Mucosa of stomach (tissue), 1 donor: ENCODE data around the gene TBC1D16.

Experiments
- H3K27me3 ChIP-seq: one replicate; pipeline ENCODE4 v1.7.0; 2013; ENCODE audit warnings: mild to moderate bottlenecking, low read length; ENCODE audit not compliant: control insufficient read depth, insufficient read depth
- H3K36me3 ChIP-seq: one replicate; pipeline ENCODE4 v1.7.0; 2013; ENCODE audit warnings: low read length; ENCODE audit not compliant: control insufficient read depth, insufficient read depth
- H3K4me1 ChIP-seq: one replicate; pipeline ENCODE4 v1.7.0; 2013; ENCODE audit warnings: mild to moderate bottlenecking, low read length; ENCODE audit not compliant: control insufficient read depth, insufficient read depth
- H3K4me3 ChIP-seq: one replicate; pipeline ENCODE4 v1.7.0; 2013; ENCODE audit warnings: low read length
- H3K9ac ChIP-seq: one replicate; pipeline ENCODE4 v1.7.0; 2013; ENCODE audit warnings: mild to moderate bottlenecking, low read length, moderate library complexity
- H3K9me3 ChIP-seq: one replicate; pipeline ENCODE4 v1.7.0; 2013; ENCODE audit warnings: mild to moderate bottlenecking, low read length, moderate library complexity; ENCODE audit not compliant: control insufficient read depth
- donor health status: Pancreatic carcinoma.

TBC1D16 gene

DNA sequence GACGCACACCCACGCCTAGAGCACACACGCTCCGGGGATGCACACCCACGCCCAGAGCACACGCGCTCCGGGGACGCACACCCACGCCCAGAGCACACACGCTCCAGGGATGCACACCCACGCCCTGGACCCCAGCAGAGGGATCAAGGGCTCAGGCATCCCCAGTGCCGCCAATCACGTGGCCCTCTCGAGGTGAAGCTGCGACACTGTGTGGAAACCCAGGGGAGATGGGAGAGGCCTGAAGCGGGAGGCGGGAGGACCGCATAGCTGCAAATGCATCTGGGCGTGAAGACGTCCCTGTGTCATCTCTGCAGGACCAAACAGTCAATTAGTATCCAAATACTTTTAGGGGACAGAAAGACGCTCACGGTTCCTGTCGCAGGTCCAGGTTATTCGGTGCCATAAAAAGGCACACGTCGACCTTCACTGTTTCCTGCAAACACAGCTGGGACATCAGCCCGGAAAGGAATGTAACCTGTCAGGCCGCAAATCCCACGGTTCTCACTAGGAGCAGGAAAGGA is 56.4 kb downstream of the TBC1D16 start:
- H3K36me3 ChIP-seq: no peaks in the 10 kb centered on the region
- no peaks in the 10 kb centered on the region for H3K9me3 ChIP-seq
- no peak overlapping the region for H3K4me3 ChIP-seq
- H3K27me3 ChIP-seq: no peaks in the 10 kb centered on the region
- H3K4me1 ChIP-seq: peaks cover 18% of the 10 kb centered on the region
- no peak overlapping the region for H3K9ac ChIP-seq

DNA sequence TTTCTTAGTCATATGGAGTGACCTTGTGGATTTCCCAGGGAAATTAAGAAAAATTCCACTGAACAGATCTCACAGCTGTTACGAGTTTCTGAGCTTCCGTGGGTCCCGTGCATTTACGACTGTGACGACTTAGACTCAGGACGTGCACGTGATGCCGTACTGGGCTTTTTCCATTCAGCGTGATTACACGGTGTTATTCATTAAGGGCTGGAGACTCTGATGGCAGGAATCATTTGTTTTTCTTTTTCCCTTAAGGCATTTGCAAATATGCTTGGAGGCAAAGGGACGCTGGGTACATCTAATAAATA is 57.2 kb downstream of the TBC1D16 start:
- no peaks in the 10 kb centered on the region for H3K36me3 ChIP-seq

DNA sequence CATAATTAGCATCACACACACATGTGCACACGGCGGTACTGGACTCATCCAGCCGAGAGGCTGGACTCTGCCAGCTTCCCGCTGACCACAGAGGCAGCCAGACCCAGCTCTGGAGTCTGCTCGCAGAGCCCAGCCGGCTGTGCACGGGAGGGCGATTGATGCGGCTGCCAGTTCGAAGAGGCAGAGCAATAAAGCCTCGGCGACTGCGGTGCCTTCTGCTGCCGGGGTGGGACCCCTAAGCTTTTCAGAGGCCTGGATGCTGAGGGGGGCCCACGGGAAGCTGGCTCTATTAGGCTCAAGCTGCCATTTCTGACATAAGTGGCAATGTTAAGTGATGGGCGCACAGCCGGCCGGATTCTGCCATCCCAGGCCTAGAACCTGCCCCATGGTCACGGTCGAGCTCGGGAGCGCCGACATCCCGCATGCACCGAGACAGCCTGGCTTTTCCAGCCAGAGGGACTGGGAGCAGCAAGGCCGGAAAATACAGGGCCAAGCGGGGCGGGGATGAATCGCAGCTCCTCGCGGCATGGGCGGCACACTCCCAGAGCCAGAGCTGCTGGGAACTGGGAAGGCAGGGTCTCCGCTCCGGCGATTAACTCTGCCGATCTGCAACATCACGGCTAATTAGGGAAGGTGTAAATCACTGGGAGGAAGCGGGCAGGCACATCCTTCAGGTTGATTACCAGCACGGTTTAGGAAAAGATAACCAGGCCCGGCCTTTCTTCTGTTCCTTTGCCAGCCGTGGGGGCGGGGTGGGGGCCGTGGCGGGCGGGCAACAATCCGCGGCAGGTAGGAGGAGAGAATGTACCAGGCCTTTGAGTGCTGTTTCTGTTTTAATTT is 57.7 kb downstream of the TBC1D16 start:
- Histone ChIP-seq H3K4me1 (peaks cover 19% of the 10 kb centered on the region), H3K36me3 (no peaks in the 10 kb centered on the region), H3K9ac (no peak overlapping the region)

More for the DNA sequence above, 57.2 kb downstream of the TBC1D16 start:
- H3K4me3 ChIP-seq: no peak overlapping the region
- H3K9me3 ChIP-seq: no peaks in the 10 kb centered on the region
- H3K27me3 ChIP-seq: no peaks in the 10 kb centered on the region
- no peak overlapping the region for H3K9ac ChIP-seq
- peaks cover 19% of the 10 kb centered on the region for H3K4me1 ChIP-seq

DNA sequence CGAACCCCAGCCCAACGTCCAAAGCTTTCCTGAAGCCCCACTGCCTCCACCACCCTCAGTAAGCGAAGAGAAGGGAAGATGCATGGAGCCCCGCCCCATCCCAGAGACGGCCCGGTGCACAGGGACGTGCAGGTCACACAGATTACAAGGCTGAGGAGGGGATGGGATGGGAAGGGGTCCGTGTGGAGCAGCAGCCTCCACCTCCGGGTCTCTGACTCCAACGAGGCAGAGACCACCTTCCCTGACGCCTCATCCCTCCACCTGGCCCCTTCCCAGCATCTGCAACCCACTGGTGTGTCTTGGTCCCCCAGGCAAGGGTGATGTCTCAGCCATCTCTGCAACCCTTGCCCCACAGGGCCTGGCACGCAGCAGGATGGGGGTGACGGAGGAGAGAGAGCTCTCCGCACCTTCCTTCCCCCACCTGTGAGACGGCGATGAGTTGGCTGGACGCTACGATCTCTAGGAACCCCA is 58.5 kb downstream of the TBC1D16 start:
- Histone ChIP-seq H3K4me3 (no peak overlapping the region), H3K9me3 (no peaks in the 10 kb centered on the region), H3K36me3 (no peaks in the 10 kb centered on the region), H3K4me1 (peaks cover 19% of the 10 kb centered on the region), H3K27me3 (no peaks in the 10 kb centered on the region), H3K9ac (no peak overlapping the region)

More for the DNA sequence above, 57.7 kb downstream of the TBC1D16 start:
- Histone ChIP-seq H3K4me3 (no peak overlapping the region), H3K9me3 (no peaks in the 10 kb centered on the region), H3K27me3 (no peaks in the 10 kb centered on the region)

DNA sequence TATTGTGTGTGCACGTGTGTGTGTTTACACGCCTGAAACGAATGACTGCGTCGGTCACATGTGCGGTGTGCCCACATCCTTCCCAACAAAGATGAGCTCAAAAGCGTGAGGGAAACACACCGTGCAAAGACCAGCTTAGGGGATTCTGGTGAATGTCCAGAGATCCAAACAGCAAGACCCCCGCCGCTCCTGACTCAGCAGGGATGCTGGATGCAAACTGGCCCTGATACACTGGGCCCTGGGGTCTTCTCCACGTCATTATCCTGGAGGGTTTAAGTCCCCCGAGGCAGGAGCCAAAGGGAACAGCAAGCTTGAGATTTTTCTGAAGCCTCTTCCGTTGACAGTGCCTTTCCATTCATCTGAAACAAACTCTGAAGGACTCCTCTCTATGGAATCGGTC is 59.2 kb downstream of the TBC1D16 start:
- H3K36me3 ChIP-seq: no peaks in the 10 kb centered on the region
- no peaks in the 10 kb centered on the region for H3K27me3 ChIP-seq
- H3K9me3 ChIP-seq: no peaks in the 10 kb centered on the region
- H3K4me1 ChIP-seq: peaks cover 19% of the 10 kb centered on the region
- no peak overlapping the region for H3K4me3 ChIP-seq
- no peak overlapping the region for H3K9ac ChIP-seq

DNA sequence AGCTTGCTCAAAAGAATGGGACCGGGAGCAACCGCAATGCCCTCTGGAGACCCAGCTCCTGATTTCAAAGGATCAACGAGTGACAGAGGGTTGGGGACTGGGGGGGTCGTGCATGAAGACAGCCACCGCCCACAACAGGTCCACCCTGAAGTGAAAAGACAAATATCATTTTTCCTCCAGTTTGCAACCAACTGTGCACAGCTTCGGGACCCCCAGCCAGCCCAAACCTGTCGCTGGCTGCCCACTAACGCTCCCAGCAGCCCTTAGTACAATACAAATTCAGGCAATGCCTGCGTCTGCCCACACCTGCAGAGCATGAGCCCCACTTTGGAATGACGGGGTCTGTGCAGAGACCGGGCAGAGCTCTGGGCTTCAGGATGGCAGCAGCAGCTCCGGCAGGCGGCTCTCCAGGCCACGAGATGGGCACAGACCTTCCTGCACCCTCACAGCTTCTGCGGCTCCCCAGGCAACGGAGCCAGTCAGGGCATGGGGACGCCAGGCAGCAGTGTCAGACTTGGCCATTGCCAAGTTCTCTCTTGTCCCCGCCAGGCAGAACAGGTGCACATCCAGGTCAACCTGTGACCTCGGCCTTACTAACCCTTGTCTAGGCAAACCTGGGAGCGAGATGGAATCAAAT is 60.1 kb downstream of the TBC1D16 start:
- Histone ChIP-seq H3K36me3 (no peaks in the 10 kb centered on the region), H3K4me1 (peaks cover 19% of the 10 kb centered on the region), H3K27me3 (no peaks in the 10 kb centered on the region), H3K4me3 (peak overlapping the region; percentile 7), H3K9me3 (no peaks in the 10 kb centered on the region), H3K9ac (peak overlapping the region; percentile 20)

DNA sequence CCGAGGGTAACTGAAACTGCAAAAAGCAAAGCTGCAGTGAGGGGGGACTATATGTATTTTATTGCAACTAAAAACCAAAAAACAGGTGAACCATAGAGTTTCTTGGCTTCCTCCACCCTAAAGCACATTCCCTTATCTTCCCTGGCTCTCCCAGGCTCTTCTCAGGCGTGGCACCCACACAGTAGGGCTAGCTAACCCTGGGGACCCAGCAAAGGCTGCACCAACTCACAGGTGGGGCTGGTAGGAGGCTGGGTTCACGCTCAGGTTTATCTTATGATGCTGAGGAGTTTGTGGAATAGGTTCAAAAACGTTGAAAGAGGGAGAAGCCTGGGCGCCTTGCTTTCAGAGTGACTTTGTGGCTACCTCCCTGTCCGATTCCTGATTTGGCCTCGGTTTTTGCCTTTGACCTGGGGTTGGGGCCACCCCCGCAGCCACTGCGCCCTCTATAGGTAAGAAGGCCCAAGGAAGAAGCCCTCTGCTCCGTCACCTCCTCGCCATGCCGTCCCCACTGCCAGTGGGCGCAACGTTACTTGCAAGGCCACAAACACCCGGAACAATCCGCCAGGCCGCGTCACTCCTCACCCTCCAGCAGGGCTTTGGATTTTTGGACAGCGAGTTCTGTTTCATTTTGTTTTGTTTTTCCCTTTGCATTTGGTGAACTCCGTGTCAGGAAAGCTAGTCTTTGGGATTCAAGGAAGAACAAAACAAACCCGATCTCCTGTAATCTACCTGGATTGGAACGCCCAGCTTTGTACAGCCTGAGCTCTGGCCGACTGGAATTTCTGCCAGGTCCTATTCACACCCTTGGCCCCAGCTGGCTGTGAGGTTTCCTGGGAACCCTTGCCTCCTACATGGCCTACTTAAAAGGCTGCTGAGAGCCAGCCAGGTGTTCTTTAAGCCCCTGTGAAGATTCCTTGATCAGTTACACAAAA is 60.8 kb downstream of the TBC1D16 start:
- Histone ChIP-seq H3K9ac (peak overlapping the region; percentile 38), H3K27me3 (no peaks in the 10 kb centered on the region), H3K4me1 (peaks cover 19% of the 10 kb centered on the region), H3K9me3 (no peaks in the 10 kb centered on the region), H3K36me3 (no peaks in the 10 kb centered on the region), H3K4me3 (peak overlapping the region; percentile 7)

DNA sequence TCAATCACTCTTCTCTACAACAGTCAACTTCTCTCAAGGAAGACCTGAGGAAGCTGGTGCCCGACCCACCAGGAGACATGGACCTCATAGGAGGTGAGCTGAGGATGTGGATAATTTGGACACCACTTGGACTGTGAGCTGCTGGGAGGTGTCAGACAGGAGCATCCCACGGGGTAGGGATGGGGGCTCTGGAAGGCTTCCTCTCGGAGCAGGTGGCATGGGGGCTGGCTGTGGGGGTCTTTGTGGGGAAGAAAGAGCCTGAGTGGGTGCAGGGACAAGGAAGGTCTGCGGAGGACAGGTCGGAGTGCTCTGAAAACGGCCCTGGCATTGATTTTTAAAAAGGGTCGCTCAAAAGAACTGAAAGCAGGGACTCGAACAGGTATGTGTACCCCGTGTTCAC is 64.0 kb downstream of the TBC1D16 start:
- H3K4me3 ChIP-seq: no peak overlapping the region
- no peaks in the 10 kb centered on the region for H3K36me3 ChIP-seq
- H3K4me1 ChIP-seq: peaks cover 19% of the 10 kb centered on the region
- no peaks in the 10 kb centered on the region for H3K9me3 ChIP-seq
- H3K27me3 ChIP-seq: no peaks in the 10 kb centered on the region
- no peak overlapping the region for H3K9ac ChIP-seq

DNA sequence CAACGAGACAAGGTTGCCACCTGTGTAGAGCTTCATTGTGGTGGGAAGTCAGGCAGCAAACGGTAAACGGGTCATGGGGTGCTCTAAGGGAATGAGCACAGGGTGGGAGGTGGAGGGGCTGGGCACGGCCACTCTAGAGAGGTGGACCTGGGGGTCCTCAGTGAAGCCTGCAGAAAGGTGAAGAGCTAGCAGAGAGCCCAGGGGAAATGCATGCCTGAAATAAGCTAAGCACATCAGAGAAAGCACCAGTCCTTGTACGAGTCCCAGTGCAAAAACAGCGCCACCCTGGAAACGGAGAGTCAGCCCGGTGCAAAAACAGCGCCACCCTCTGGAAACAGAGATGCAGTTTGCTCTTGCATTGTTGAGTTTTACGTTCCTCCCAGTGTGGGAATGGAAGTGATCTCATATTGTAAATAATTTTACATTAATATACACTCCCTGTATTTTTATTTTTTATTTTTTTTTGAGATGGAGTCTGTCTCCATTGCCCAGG is 65.0 kb downstream of the TBC1D16 start:
- H3K27me3 ChIP-seq: no peaks in the 10 kb centered on the region
- no peak overlapping the region for H3K9ac ChIP-seq
- no peaks in the 10 kb centered on the region for H3K9me3 ChIP-seq
- H3K36me3 ChIP-seq: no peaks in the 10 kb centered on the region
- H3K4me1 ChIP-seq: peaks cover 14% of the 10 kb centered on the region
- no peak overlapping the region for H3K4me3 ChIP-seq

DNA sequence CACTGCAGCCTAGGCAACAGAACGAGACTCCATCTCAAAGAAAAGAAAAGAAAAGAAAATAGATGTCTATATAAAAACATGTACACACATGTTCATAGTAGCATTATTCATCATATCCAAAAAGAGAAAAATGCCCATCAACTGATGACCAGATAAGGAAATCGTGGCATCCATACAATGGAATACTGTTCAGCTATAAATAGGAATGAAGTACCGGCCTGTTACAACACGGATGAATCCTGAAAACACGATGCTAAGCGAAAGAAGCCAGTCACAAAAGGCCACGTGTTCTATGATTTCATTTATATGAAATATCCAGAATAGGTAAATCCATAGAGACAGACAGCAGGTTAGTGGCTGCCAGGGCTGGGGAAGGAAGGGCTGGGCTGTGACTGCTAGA is 65.8 kb downstream of the TBC1D16 start:
- H3K4me3 ChIP-seq: no peak overlapping the region

DNA sequence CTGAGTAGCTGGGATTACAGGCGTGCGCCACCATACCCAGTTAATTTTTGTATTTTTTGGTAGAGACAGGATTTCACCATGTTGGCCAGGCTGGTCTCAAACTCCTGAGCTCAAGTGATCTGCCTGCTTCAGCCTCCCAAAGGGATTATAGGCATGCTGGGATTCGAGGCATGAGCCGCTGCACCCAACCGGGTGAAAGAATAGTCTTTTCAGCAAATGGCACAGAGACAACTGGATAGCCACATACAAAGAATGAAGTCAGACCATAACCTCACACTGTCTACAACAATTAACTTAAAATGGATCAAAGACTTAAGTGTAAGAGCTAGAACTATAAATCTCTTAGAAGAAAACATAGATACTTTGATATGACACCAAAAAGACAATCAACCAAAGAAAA is 67.6 kb downstream of the TBC1D16 start:
- H3K9me3 ChIP-seq: no peaks in the 10 kb centered on the region
- no peaks in the 10 kb centered on the region for H3K27me3 ChIP-seq
- H3K36me3 ChIP-seq: no peaks in the 10 kb centered on the region
- H3K9ac ChIP-seq: no peak overlapping the region
- no peaks in the 10 kb centered on the region for H3K4me1 ChIP-seq
- H3K4me3 ChIP-seq: no peak overlapping the region

More for the DNA sequence above, 65.8 kb downstream of the TBC1D16 start:
- H3K9ac ChIP-seq: no peak overlapping the region
- H3K9me3 ChIP-seq: no peaks in the 10 kb centered on the region
- no peaks in the 10 kb centered on the region for H3K27me3 ChIP-seq
- H3K4me1 ChIP-seq: peaks cover 7% of the 10 kb centered on the region
- H3K36me3 ChIP-seq: no peaks in the 10 kb centered on the region
